ENCODE data around the gene TMC1.

The TMC1 gene

GRCh38 chr9:72618811-72619210 lies 97.4 kb downstream of the TMC1 start:
- DNase-seq, result no peak

DNA sequence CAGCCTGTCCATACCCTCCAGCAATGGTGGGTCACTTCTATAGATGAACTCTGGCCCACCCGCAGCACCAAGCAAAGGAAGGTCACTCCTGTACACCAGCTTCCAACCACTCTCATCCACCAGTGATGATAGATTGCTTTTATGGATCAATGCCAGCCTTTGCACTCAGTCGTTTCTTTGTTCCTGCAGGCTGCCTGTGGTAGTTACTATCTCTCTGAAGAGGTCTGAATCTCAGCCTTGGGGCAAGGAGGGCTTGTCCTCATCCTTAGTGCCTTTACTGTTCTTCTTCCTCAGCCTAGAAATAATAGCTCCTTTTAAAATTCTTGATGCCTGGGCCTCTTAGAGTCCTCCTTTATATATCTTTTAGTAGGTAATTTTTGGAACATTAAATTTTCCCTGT lies 100.8 kb downstream of the TMC1 start:
- no peak for DNase-seq

DNA sequence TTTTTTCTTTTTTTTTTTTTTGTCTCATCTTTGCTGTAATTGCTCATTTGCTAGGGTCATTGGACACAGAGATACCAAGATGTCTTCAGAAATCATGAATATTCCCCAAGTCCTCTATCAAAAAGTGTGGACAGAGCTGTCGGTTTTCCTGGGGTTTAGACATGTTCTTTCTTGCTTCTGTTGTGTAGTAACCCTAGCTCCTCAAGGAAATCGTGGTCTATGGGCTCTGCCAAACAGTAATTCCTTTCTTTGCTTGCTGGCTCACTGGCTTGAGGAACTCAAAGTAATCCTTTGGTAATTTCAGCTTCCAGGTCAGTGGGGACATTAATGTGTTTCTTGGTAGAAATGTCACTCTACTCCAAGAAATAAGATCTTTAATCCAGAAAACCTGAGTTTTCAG lies 101.7 kb downstream of the TMC1 start:
- no peak for DNase-seq

- DNase-seq, result no peak
Observed at GRCh38 chr9:72627147-72627546, 105.7 kb downstream of the TMC1 start.

- no peak for DNase-seq
Observed at GRCh38 chr9:72627956-72628540, 106.6 kb downstream of the TMC1 start.

- no peak for DNase-seq
Observed at GRCh38 chr9:72633966-72634365, 112.6 kb downstream of the TMC1 start.

- DNase-seq, result no peak
Observed at GRCh38 chr9:72635197-72635596, 113.8 kb downstream of the TMC1 start.

DNA sequence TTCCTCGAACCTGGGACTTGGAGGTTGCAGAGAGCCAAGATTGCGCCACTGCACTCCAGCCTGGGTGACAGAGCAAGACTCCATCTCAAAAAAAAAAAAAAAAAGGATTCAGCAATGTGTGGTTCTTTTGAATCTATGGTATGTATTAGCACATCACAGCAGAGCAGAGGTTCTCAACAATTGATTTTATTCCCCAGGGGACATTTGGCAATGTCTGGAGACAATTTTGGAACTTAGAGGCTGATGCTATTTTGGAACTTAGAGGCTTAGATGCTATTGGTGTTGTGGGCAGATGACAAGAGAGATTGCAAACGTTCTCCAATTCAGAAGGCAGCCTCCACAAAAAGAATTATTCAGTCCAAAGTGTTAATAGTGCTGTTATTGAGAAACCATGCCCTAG lies 115.2 kb downstream of the TMC1 start:
- no peak for DNase-seq

- no peak for DNase-seq
Observed at GRCh38 chr9:72643651-72644050, 122.2 kb downstream of the TMC1 start.

GRCh38 chr9:72646061-72646460 lies 124.7 kb downstream of the TMC1 start:
- no peak for DNase-seq

- no peak for DNase-seq
Observed at GRCh38 chr9:72648324-72649126, 127.1 kb downstream of the TMC1 start.

DNA sequence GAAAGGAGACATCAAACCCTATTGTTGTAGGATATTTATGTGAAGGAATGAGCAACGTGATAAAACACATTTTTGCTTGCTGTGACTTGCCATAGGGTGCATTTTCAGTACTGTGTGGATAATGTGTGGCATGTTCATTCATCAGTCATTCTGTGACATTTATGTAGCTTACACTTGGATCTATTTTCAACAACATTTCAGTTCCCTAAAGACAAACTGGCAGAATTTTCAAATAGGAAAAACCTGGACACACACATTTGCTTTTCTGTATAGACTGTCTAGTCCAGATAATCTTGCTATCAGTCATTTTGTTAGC lies 127.7 kb downstream of the TMC1 start:
- DNase-seq, result no peak

GRCh38 chr9:72650206-72650605 lies 128.8 kb downstream of the TMC1 start:
- DNase-seq, result peak in 1 of 2 experiments; percentile 8

DNA sequence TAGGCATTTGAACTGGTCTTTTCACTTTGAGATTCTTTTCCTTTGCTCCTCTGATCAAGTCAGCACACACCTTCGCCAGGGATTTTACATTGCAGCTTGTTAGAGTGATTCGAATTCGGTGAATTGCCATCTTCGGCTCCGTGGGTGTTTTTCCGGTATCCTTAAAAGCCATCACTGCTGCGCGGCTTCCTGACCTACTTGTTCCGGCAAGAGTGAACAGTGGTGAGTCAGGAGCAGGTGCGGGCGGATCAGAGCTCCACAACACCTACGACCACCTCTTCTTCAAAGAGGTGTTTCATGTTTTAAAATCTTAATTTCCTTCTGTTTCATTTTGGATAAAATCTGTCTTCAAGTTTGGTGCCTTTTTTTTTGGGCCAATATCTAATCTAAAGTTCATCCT lies 134.6 kb downstream of the TMC1 start:
- no peak for DNase-seq

GRCh38 chr9:72657023-72657422 lies 135.6 kb downstream of the TMC1 start:
- no peak for DNase-seq

GRCh38 chr9:72658703-72659102 lies 137.3 kb downstream of the TMC1 start:
- no peak for DNase-seq

- DNase-seq, result no peak
Observed at GRCh38 chr9:72661401-72662135, 140.2 kb downstream of the TMC1 start.

- DNase-seq, result no peak
Observed at GRCh38 chr9:72665421-72665820, 144.0 kb downstream of the TMC1 start.

DNA sequence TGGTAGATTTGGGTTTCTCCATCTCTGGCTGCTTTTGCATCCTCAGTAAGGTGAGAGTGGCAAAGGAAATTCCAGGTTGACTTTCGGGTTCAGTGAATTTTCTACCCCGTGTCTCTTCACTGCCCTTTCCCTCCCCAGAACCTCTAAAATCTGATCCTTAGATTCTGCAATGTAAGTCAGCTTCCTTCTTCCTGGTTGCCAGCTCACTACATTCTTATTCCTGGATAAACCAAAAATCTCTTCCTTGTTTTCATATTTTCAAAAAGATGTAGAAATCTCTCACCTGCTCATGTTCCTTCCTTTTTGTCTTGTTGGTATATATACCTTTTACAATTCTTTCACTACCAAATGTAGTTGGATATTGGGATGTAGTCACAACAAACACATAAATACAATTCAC lies 145.8 kb downstream of the TMC1 start:
- no peak for DNase-seq

DNA sequence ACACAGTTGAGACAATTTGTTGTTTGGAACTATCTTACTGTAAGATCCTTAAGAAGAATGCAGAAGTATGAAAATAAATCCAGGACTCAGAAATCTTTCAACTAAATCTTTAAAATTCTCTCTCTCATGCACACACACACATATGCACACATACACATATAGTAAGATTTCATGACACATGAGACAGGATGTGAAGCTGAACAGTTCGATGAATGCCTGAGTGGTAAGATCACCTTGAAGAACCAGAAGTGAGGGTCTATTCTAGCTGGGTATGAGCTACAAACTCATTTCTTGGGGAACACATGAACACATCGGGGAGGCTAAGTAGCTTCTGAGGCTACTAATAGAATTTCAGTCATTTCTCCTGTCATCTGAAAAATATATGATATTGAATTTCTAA lies 153.6 kb downstream of the TMC1 start:
- DNase-seq, result no peak

- DNase-seq, result no peak
Observed at GRCh38 chr9:72675586-72675985, 154.2 kb downstream of the TMC1 start.

- peak in 1 of 2 experiments; percentile 1 for DNase-seq
Observed at GRCh38 chr9:72680593-72681282, 159.3 kb downstream of the TMC1 start.

GRCh38 chr9:72681283-72681630 lies 159.8 kb downstream of the TMC1 start:
- DNase-seq, result no peak

DNA sequence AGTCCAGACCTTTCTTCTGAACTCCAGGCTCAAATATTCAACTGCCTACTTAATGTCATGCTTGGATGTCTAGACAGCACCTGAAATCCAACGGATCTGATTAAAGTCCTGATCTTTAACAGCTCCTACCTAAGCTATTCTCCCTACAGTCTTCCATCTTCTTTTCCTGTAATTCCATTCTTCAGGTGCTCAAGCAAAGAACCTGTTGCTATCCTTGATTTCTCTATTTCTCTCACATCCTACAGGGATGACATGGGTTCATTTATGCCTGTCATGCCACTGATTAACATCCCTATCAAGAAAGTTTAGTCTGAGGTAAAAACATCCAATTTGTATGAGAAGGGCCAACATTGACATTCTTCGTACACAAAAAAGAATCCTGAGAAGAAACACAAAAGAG lies 163.2 kb downstream of the TMC1 start:
- DNase-seq, result no peak

All from NCI-H526 (cell line).